HG02885 (cell line): ENCODE measurements around the gene GARIN5B.

Experiments
- ATAC-seq: cut with Tn5 transposase; IDR thresholded peaks from one replicate; pipeline ENCODE4 v1.9.1; 2021; ENCODE audit warnings: mild to moderate bottlenecking; ENCODE audit not compliant: unreplicated experiment, poor library complexity

GARIN5B gene

GRCh38 chr19:55372316-55373081 is 9.4 kb upstream of the GARIN5B start:
- ATAC-seq: no peak

GRCh38 chr19:55370305-55370988 is 7.4 kb upstream of the GARIN5B start, which contains the start of gene IL11:
IL11 (minus strand) TSS chr19:55370463; CDS start chr19:55370310, 153 bp downstream.
- no peak for ATAC-seq

GRCh38 chr19:55369653-55370304 is 6.7 kb upstream of the GARIN5B start:
- no peak for ATAC-seq

GRCh38 chr19:55368701-55369563 is 5.9 kb upstream of the GARIN5B start:
- ATAC-seq: no peak

GRCh38 chr19:55368106-55368505 is 5.0 kb upstream of the GARIN5B start:
- ATAC-seq: no peak

- ATAC-seq: no peak
These were observed 3.7 kb upstream of the GARIN5B start for GRCh38 chr19:55366790-55367189.

GRCh38 chr19:55365964-55366363 is 2.9 kb upstream of the GARIN5B start:
- no peak for ATAC-seq

GRCh38 chr19:55365245-55365644 is 2.2 kb upstream of the GARIN5B start:
- ATAC-seq: no peak

- no peak for ATAC-seq
These were observed 678 bp downstream of the GARIN5B start for GRCh38 chr19:55362174-55362989.

- ATAC-seq: no peak
These were observed 2.2 kb downstream of the GARIN5B start for GRCh38 chr19:55360902-55361301.

GRCh38 chr19:55358943-55359908 is 3.8 kb downstream of the GARIN5B start:
- no peak for ATAC-seq

GRCh38 chr19:55358493-55358892 is 4.6 kb downstream of the GARIN5B start:
- no peak for ATAC-seq

GRCh38 chr19:55355213-55355821 is 7.7 kb downstream of the GARIN5B start:
- ATAC-seq: no peak

- ATAC-seq: no peak
These were observed 8.3 kb downstream of the GARIN5B start, which contains the start of gene COX6B2 for GRCh38 chr19:55354698-55355212. COX6B2 (minus strand) TSS chr19:55354719; CDS start chr19:55354521, 198 bp downstream.

GRCh38 chr19:55353803-55354697 is 9.0 kb downstream of the GARIN5B start:
- ATAC-seq: no peak

GRCh38 chr19:55353356-55353802 is 9.7 kb downstream of the GARIN5B start:
- no peak for ATAC-seq
